PFSK-1 (cell line): Measurements from ENCODE around the gene PLXND1.

Experiments
- FOXP2 ChIP-seq: optimal IDR thresholded peaks from 2 replicates; pipeline ENCODE3; 2011; ENCODE audit warnings: borderline replicate concordance, control low read depth, inconsistent platforms; ENCODE audit not compliant: insufficient read depth; ENCODE audit errors: extremely low read length, extremely low read depth
- POLR2AphosphoS5 ChIP-seq: IDR thresholded peaks from 2 replicates; pipeline ENCODE4 v1.6.1; 2012; ENCODE audit warnings: low read depth, mild to moderate bottlenecking, control low read depth, low read length, moderate library complexity
- SIN3A ChIP-seq: IDR thresholded peaks from 2 replicates; pipeline ENCODE4 v1.6.1; 2012; ENCODE audit warnings: mild to moderate bottlenecking, low read length, moderate library complexity, borderline replicate concordance; ENCODE audit not compliant: insufficient read depth
- TAF1 ChIP-seq: IDR thresholded peaks from 2 replicates; pipeline ENCODE4 v1.6.1; 2012; ENCODE audit warnings: low read length, control low read depth, borderline replicate concordance; ENCODE audit not compliant: insufficient read depth
- TF ChIP-seq, protein P1 (sequence below), 2 experiments: IDR thresholded peaks; 2 replicates each; pipeline versions ENCODE4 v1.6.1 to v1.8.0; 2011 to 2012; ENCODE audit warnings: low read depth in 2 of 2, low read length in 2 of 2, control low read depth in 1 of 2, inconsistent platforms in 1 of 2, mild to moderate bottlenecking in 1 of 2, moderate library complexity in 1 of 2; ENCODE audit not compliant: insufficient read depth in 1 of 2

Gene PLXND1

DNA sequence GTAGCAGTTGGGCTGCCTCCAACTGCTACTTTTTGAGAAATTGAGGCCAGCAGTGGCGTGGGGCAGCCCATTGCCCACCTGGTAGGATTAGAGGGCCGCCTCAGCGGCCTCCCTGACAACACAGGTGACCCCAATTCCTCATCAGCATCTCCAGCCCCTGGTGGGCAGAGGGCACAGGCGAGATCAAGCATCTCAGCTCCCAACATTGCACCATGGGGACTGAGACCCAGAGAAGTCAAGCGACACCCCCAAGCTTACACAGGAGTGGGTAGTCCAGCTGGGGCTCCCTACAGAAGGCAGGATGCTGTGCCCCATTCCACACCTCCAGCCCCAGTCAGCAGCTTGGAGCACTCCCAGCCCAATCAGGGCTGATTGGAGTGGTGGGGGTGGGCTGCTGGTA lies 63.7 kb downstream of the PLXND1 start:
- TF ChIP-seq SIN3A = no peak
- TF ChIP-seq POLR2AphosphoS5 = no peak
- TF ChIP-seq, protein P1, sequence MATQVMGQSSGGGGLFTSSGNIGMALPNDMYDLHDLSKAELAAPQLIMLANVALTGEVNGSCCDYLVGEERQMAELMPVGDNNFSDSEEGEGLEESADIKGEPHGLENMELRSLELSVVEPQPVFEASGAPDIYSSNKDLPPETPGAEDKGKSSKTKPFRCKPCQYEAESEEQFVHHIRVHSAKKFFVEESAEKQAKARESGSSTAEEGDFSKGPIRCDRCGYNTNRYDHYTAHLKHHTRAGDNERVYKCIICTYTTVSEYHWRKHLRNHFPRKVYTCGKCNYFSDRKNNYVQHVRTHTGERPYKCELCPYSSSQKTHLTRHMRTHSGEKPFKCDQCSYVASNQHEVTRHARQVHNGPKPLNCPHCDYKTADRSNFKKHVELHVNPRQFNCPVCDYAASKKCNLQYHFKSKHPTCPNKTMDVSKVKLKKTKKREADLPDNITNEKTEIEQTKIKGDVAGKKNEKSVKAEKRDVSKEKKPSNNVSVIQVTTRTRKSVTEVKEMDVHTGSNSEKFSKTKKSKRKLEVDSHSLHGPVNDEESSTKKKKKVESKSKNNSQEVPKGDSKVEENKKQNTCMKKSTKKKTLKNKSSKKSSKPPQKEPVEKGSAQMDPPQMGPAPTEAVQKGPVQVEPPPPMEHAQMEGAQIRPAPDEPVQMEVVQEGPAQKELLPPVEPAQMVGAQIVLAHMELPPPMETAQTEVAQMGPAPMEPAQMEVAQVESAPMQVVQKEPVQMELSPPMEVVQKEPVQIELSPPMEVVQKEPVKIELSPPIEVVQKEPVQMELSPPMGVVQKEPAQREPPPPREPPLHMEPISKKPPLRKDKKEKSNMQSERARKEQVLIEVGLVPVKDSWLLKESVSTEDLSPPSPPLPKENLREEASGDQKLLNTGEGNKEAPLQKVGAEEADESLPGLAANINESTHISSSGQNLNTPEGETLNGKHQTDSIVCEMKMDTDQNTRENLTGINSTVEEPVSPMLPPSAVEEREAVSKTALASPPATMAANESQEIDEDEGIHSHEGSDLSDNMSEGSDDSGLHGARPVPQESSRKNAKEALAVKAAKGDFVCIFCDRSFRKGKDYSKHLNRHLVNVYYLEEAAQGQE (IDR thresholded peaks at IDR 0.05; ENCODE audit: insufficient read depth in 1 of 2, low read depth in 2 of 2, low read length in 2 of 2) = no peak
- no peak for TF ChIP-seq TAF1
- no peak for TF ChIP-seq FOXP2

DNA sequence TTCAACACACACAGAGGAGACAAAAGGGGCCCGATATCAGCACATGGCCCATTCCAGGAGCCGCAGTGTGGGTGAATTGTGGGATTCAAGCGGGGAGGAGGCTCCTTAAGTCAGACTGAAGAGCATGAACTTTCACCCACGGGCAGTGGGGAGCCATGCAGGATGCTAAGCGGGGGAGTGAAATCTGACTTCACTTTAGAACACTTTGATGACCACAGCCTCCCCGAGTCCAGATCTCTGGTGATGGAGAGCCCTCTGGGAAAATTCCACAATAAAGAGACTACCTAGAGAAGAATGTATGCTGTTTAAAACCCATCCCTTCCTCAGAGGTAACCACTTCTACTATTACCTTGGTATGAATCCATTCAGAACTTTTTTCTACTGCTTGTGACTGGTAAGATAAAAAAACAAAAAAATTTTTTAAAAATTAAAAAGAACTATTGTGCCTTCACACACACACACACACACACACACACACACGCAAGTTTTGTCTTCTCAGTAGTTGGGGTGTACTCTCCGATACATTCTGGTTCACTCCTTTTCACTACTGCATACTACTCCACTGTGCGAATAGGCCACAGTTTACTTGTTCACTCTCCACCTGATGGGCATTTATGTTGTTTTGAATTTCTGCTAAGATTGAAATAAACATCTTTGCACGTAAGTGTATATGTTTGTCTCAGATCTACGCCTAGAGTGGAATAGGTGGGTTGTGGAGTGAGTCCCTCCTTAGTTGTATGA lies 65.5 kb downstream of the PLXND1 start:
- TF ChIP-seq FOXP2 (no peak), POLR2AphosphoS5 (no peak)
- TF ChIP-seq, protein P1 (IDR thresholded peaks at IDR 0.05; ENCODE audit: insufficient read depth in 1 of 2, low read depth in 2 of 2, low read length in 2 of 2) = no peak

DNA sequence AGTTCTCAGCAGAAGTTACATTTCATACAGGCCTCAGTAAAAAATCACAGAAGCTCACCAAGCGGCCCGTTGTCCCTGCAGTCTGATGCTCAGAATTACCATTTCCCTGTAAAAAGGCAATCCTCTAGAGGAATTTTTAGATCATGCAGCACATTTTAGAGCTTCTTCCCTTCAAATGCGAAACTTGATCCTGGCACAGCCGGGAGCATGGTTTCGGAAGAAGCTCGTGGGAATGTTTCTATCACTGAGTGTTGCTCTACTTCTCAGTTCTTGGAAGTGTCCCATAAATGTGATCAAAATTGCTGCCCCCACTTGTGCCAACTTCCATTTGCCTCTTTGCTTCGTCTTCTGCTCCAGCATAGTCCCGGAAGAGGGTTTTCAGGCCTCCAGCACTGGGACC lies 67.3 kb downstream of the PLXND1 start:
- TF ChIP-seq, protein P1 (IDR thresholded peaks at IDR 0.05; ENCODE audit: insufficient read depth in 1 of 2, low read depth in 2 of 2, low read length in 2 of 2) = no peak
- TF ChIP-seq POLR2AphosphoS5 (no peak), TAF1 (no peak), FOXP2 (no peak), SIN3A (no peak)

DNA sequence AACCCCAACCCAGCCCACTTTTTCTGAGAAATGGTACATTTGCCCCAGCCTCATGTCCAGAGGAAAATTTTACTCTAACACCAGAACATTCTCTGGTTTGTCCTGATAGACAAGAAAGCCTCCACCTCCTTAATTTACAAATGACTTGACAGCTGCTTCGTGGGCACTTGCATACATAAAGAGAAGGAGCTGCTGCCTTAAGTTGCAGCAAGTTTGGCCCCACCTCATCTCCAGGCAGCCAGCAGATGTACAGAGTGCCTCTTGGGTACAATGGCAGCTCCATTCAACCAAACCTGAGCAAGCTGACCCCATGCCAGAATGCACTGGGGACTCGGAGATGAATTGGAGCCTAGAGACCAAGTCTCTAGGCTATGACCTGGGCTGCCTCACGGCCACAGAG lies 69.7 kb downstream of the PLXND1 start:
- TF ChIP-seq POLR2AphosphoS5 (no peak), FOXP2 (no peak), TAF1 (no peak), SIN3A (no peak)
- TF ChIP-seq, protein P1 (IDR thresholded peaks at IDR 0.05; ENCODE audit: insufficient read depth in 1 of 2, low read depth in 2 of 2, low read length in 2 of 2) = no peak

DNA sequence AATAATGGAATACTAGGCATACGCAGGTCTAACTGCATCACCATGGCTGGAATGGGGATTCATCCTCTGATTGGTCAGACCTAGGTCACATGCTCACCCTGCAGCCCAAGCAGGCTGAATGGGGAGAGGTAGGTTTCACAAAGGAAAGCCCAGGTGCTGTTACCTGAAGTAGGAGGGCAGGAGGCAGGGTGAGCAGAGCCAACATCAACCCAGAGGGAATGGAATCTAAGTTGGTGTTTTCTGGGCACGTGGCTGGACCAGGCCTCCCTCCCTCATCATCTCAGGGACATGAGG lies 70.2 kb downstream of the PLXND1 start:
- TF ChIP-seq POLR2AphosphoS5 (no peak), SIN3A (no peak), TAF1 (no peak), FOXP2 (no peak)
- TF ChIP-seq, protein P1 (IDR thresholded peaks at IDR 0.05; ENCODE audit: insufficient read depth in 1 of 2, low read depth in 2 of 2, low read length in 2 of 2) = no peak
